EL (cell line): ENCODE measurements around the gene PRG2.

Experiments
- DNase-seq: peaks from one replicate; pipeline ENCODE4 v3.0.0-alpha.2; 2016

Gene PRG2

DNA sequence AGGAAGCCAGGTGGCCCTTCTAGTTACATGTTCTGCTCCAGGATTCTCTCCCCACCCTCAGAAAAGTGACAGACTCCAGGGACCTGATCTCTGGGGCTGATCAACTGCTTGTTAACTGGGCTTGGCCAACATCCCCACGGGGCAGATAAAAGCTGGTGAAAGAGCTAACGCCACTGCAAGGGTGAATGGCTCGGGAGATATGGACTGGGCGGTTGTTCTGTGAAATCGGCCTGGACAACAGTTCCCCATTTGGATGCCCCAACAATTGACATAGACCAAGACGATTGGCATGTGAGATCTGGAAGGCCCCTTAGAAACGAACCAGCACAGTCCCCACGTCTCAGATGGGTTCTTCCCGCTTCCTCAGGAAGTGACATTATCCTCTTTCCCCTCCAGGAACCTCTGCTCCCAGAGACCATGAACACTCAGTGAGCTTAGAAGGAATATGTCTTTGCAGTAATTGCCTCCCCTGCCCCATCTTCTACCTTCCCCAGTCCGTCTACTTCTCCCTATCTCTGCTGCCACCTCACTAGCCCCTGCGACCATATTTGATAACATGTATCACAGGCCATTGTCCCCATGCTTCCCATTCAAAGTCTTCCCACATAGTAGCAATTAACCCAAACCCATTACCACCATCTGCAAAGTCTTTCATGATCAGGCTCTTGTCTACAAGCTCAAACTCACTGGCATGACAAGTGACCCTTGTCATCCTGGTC lies 5.6 kb upstream of the PRG2 start:
- DNase-seq, result no peak

DNA sequence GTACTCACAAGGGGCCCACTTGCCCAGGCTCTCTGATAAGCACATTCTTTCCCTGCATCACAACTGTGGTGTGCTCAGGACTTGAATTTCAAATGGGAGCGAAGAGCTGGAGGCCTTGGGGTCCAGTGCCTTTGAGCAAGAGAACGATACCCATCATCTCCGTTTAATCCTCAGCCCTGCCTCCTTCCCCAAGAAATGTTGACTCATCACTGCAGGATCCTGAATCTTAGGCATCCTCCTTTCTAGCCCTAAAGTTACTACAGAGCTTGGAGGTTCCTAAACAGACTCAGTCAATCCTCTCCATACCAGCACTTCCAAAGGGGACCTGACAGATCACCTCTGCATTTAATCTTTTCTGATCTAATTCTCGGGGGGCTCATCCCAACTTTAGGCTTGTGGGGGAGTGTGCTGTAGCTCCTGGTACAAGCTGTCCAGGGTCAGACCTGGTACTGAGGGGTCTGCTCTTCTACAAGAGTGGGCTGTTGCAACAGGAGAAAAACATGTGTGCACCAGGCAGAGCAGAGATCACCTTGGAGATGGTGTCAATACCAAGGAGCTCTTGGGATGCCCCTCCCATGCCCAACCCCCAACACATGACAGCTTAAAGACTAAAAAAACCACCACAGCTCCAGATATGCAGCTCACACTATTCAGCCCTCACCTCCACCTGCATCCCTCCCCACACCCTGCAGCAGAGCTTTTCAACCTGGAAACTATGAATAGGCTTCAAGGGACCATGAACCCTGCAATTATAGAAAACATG lies 3.9 kb upstream of the PRG2 start:
- DNase-seq, result no peak

DNA sequence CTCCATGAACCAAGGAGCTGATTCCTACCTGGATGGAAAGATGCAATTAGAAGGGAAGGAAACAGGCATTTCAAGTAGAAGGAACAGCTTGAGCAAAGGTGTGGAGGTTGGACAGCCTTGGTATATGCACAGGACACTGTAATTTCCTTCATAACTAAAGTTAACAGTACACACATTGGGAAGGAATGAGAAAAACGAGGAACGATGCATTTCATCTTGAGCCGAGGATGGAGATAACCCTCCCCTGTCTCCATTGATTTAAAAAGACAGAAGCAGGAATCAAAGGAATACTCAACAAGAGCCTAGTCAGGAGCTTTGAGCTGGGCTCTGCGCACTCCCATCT lies 2.3 kb upstream of the PRG2 start:
- no peak for DNase-seq

DNA sequence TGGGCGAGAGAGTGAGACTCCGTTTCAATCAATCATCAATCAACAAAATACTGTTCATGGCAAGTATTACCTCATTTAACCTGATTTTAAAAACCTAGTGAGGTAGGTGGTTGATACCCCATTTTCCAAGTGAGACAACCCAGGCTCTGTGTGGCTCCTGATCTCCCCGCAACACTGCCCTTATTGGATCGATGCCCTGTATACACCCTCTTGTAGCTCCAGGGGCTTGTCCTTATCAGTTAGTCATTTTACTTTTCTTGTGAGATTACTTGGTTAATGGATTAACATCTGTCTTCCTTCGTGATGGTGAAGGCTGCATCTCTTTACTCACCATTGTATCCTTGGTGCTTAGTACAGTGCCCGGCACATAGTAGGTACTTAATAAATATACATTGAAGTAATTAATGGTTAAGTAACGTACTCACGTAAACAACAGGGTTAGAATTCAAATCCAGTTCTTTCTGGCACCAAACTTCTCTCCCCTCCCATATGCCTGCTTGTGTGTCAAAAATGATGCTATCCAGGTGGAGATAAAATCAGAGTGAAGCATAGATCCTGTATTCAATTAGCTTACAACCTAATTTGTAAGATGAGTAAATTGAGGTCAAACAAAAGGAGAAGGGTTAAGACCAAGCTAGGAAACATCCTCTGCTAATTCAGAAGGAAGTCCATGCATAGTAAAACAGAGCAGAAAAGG lies 1.8 kb upstream of the PRG2 start:
- no peak for DNase-seq

DNA sequence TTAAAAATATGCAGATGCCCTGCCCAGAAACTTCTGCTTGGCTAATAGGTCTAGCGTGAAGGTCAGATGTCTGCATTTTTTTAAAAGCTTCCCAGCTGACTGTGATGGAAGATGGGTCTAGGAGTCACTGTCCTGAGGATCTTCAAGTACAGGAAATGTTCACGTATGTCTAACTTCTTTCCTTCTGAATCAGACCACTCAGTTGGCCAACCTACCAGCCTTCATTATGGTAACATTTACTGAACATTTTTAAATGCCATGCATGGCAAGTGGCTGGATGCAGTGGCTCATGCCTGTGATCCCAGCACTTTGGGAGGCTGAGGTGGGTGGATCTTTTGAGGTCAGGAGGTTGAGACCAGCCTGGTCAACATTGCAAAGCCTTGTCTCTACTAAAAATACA lies 1.1 kb upstream of the PRG2 start:
- no peak for DNase-seq

DNA sequence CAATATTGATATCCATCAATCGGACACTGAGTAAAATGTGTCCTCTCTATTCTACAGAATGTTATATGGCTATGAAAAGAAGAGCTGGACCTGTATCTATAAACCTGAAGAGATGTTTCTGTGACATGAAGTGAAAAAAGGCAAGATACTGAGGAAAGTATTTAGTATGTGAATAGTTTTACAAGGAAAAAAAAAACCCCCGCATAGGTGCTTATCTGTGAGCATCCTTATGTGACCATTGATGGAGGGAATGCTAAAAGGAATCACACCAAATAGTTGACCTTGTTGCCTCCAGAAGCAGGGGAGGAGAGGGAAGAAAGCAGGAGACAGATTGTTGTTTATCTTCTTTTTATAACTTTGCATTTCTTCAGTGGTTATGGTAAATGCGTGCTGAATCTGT lies 661 bp upstream of the PRG2 start:
- DNase-seq, result no peak

DNA sequence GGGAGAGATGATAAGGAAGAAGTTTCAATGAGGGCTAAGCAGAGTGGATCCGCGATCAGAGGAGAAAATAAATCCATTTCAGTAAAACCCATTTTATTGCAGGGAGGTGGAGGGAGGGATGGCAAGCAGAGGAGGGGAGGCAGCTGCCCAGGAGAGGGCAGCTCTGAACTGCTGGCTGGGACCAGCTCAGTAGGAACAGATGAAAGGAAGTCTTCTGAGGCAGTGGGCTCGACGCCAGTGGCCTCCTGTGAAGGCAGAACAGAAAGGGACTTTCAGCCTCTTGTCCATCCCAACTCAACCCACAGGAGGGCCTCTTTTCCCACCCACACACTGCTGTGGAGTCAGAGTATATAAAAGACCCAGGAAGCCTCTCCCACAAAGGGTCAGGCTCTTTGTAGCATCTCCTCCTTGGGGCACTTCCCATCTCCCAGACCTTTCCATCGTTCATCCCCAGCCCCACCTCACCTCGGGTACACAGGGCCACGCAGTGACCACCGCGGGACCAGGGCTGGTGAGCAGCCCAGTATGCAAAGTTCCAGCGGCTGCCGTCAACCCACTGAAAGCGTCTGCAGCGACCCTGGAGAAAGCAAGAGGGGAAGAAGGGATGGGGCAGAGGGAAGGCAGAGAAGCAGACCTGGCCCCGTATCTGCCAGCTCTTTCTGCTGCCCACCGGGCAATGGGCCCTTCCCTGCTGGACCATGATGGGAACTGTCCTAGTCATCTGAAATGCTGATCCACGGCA lies 3.0 kb downstream of the PRG2 start:
- DNase-seq, result no peak

DNA sequence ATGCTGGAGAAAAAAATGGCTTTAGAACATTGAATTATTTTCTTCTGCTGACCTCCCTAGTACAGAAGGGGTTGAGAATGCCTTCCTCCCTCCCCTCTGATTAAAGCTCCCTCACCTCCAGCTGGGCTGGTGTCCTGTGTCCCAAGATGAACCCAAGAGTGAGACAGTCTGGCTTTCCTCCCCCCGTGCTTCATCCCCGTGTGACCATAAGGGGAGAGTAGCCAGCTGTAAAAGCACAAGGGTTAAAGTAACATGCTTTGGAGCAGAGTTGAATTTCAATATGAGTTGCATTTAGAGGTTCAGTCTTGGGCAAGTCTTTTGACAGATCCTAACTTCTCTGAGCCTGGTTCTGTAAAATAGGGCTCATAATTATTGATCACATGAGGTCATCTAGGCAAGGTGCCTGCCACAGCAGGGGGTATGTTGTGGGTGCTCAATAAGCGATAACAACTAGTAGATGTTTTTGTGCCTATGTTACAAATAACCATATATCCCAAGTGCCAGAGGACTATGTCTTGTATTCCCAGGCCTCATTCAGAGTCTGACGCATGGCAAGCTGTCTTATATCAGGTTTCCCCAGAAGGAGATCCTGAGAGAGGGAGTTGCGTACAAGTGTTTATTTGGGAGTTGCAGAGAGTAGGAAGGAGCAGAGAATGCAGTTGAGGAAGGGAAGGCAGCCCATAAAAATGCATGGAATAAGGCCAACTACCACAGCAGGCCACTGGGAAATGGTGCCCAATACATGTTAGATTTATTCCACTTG lies 4.1 kb downstream of the PRG2 start:
- DNase-seq, result no peak

DNA sequence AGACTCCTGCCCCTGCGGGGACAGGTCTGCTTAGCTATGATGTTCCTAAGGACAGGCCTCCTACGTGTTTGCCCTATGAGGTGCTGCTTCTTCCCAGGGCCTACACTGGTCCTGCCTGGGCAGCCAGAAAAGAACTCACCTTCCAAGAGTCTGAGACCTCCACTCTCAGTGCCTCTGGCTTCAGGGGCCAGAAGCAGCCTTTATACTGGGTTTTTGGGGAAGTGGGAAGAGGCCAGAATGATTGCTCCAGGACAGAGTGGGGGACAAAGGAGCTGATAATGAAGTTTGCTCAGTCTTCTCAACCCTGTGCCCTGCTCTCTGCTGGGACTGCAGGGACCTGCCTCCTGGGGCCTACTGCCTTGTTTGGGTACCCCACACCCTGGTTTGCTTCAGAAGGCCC lies 9.5 kb downstream of the PRG2 start, which contains the start of gene PRG3:
Gene PRG3 (minus strand): TSS at position 176 of the 400 bp plus-strand sequence. CDS start 442 bp downstream, outside the sequence.
- DNase-seq, result no peak

DNA sequence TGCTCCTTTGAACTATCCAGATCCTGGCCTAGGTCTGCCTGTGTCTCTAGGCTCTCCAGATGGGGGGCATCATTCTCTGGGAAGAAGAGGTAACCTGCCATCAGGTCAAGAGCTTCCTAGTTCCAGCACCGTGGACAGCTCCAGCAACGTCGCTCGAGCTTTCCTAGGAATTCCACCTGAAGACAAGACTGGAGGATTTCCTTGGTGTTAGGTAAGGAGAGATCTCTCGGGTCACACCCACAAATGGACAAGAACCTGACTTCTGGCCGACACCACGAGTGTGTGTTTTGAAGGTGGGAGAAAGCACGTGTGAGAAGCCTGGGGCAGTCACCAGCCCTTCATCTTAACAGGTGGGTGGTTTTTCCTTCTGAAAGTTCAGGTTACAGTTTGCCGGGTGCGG lies 10.7 kb downstream of the PRG2 start:
- no peak for DNase-seq

DNA sequence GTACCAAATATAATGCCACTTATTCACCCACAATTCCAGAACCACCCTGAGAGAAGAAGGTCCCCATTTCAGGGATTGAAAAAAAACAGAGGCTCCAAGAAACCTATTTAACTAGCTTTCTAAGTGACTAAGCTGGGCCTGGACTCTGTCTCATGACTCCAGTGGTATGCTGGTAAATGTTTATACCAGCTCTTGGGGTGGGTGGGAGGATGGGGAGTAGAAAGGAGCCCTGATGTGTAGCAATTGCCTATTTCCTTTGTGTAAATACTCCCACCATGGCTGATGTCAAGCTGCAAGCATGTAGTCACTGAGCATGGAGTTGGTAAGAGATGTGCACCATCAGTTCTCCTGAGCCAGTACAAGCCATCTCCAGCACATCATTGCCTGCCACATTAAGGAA lies 12.3 kb downstream of the PRG2 start:
- DNase-seq, result no peak

DNA sequence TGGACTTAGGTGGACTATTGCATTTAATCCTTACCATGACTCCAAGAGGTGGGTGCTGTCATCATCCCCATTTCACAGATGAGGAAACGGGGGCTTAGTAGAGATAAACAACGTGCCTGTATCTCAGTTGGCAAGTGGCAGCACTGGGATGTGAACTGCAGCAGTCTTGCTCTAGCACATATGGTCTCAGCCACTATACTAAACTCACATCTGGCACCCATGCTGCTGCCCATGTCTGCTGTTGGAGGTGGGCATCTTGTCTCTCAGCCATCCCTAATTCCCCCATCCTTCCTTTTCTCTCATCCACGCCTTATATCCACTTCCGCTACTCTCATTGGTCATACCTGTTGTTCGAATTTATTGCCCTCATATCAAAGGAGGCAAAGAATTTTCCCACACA lies 13.3 kb downstream of the PRG2 start:
- DNase-seq, result peak; percentile 12

DNA sequence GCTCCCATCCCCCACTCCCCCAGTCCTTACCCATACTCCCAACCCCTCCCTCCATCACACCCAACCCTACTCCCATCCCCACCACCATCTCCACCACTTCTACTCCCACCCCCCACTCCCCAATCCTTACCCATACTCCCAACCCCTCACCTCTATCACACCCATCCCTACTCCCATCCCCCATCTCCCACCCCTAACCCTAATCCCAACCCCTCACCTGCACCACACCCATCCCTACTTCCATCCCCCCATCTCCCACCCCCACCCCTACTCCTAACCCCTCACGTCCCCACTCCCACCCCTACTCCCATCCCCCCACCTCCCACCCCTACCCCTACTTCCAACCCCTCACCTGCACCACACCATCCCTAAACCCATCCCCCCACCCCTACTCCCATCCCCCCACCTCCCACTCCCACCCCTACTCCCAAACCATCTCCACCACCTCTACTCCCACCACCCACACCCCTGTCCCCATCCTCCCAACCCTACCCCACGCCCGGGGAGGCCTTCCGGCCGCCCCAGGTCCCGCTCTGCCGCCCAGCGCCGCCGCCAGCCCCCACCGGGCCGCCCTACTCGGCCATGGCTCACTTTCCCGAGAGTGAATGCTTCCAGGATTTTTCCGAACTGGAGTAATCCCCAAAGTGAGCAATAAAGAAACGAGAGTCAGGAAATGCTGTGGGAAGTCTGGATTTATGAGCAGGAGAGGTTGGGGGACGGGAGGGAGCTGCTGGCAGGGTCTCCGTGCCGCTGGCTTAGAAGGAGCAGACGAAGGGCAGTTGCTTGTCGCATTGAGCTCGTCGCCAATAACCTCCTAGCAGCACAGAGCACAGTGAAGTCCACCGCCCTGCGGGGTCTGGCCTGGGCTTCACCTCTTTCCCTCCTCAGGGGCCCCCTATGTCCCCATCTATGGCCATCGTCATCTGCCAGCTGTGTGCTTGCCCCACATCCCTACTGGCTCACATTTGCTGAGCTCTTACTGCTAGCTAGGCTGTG lies 14.1 kb downstream of the PRG2 start:
- no peak for DNase-seq

DNA sequence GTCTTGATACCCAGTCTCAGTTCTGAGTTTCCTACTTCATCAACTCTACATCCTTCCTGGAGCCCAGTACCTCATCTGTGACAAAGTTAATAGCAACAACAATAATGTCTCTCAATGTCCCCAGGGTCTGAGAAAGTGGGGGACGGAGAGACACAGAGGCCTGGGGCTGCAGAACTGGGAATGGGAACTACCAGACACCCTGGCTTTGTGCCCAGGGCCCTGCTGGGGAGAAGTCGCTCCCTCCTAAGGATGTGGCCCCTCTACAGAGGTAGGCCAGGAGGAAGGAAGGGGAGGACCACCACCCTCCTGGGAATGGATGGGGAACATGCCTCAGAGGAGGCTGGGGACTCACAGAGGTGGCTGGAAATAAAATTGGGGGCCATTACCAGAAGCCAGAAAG lies 15.0 kb downstream of the PRG2 start:
- no peak for DNase-seq

DNA sequence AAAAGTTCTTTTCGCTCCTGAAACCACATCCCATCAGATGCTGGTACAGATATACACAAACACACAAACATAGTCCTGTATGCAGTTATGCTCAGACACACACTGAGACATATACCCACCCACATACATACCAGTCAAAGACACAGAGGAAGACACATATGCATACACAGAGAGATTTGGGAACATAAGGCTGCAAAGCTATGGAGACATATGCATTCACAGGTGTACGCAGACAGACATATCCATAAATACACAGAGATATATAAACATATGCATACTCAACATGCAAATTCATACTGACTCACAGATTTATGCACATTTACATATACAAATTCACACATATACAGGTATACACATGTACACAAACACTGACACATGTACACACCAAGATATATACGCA lies 15.5 kb downstream of the PRG2 start:
- no peak for DNase-seq

DNA sequence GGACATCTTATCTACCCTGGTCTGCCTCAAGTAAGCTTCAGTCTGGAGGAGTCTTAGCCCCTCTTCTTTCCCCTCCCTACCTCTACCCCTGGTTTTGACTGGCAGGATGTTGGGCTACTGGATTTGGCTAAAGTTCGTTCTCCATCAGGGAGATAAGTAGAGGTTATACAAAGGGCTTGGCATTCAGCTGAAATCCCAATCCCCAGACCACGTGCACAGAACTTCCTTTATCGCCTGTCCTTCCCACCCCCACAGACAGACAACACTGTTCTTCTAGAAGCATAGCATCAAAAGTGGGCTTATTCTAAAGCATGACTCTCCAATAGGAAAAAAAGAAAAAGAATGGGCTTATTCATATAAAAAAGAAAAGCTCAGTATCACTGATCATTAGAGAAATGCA lies 17.3 kb downstream of the PRG2 start:
- no peak for DNase-seq

DNA sequence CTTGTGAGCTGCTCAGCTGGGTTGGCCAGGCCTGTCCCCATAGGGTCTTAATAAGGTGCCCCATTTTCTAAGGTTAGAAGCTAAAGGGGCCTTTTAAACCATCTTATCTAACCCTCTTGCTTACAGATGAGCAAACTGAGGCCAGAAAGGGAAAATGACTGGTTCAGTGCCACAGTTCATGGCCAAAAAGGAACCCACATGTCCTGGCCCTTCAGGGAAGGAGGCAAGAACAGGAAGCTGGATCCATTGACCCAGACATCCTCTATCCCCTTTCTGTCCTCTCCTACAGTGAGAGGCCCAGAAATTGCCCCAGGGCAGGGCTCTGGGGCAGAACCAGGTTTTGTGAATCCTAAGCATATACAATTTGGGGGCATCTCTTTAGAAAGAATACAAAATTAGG lies 19.5 kb downstream of the PRG2 start:
- no peak for DNase-seq

DNA sequence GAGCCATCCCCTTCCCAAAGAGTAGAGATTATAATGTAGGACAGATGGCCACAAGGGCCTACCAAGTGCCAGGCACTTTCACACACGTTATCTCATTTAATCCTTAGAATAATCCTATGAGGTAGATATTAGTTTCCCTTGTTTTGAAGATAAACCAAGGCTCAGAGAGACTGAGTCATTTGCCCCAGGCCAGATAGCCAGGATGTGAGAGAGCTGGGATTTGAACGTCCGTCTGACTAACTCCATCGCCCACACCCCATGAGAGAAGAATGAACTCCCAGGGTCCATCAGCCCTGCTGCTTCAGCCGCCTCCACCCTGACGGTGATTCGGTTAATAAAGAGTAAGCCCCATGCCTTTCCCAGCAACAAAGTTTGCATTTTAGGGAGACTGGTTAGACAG lies 20.2 kb downstream of the PRG2 start:
- peak; percentile 91 for DNase-seq

DNA sequence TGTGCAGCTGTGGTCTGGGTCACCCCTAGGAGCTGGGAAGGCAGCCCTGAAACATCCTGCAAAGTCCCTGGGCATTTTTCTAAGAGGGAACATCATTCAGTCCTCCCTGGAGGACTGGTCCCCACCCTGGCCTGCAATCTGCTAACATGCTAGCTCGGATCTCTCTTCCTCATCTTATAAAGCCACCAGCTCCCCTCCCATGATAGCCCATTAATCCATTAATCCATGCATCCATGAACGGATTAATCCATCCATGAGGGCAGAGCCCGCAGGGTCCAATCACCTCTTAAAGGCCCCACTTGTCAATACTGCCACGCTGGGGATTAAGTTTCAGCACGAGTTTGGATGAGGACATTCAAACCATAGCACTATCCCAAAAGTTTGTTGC lies 21.6 kb downstream of the PRG2 start:
- DNase-seq, result no peak

DNA sequence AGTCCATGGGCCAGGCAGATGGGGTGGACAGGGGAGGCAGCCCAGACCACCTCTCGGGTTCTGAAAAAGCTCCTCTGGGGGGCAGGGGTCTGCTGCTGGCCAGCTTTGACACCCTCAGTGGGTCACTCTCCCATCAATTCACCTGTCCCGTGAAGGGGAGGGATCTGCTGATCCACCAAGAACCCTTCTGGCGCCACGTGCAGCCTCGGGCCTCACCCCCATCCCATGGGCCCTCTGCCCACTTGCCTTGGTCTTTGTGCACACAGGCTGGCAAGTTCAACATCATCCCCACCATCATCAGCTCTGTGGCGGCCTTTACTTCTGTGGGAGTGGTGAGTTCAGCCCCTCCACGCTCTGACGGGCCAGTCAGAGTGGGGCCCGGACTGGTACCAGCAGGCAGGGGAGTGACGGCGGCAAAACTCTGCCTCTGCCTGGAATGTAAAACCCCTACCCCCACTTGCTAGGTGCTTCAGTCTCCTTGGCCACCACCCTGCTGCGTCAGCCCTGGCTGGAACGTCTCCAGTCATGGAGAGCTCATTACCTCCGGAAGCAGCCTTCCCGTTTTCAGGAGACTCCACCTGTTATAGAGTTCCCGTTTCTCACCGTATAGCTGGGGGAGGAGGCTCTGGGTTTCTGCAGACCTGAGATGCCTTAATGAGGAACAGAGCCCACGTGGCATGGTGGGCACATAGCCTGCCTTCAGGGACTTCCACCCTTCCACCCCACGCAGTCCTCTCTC lies 22.2 kb downstream of the PRG2 start:
- no peak for DNase-seq
